Body of pancreas (tissue), 4 donors: ENCODE measurements around the gene SLC38A1.

ENCODE experiments used
- CTCF ChIP-seq, 7 experiments: fragments of 450-650 bp in 4 of 7; fragments of 200-600 bp in 3 of 7; sonication (generic) in 3 of 7; IDR thresholded peaks; one replicate each; pipeline ENCODE4 v1.5.1; 2016 to 2019; ENCODE audit warnings: antibody characterized with exemption in 7 of 7
- POLR2A ChIP-seq, 3 donors: fragments of 450-650 bp; IDR thresholded peaks; one replicate each; pipeline ENCODE4 v1.6.1; 2016; ENCODE audit warnings: antibody characterized with exemption in 3 of 3, mild to moderate bottlenecking in 2 of 3

- no peak for TF ChIP-seq CTCF (IDR thresholded peaks at IDR 0.05)
- no peak for TF ChIP-seq POLR2A (IDR thresholded peaks at IDR 0.05)
Observed at GRCh38 chr12:46184798-46185595, 83.8 kb downstream of the SLC38A1 start.
